ENCODE results near the gene GNG7.

DNA sequence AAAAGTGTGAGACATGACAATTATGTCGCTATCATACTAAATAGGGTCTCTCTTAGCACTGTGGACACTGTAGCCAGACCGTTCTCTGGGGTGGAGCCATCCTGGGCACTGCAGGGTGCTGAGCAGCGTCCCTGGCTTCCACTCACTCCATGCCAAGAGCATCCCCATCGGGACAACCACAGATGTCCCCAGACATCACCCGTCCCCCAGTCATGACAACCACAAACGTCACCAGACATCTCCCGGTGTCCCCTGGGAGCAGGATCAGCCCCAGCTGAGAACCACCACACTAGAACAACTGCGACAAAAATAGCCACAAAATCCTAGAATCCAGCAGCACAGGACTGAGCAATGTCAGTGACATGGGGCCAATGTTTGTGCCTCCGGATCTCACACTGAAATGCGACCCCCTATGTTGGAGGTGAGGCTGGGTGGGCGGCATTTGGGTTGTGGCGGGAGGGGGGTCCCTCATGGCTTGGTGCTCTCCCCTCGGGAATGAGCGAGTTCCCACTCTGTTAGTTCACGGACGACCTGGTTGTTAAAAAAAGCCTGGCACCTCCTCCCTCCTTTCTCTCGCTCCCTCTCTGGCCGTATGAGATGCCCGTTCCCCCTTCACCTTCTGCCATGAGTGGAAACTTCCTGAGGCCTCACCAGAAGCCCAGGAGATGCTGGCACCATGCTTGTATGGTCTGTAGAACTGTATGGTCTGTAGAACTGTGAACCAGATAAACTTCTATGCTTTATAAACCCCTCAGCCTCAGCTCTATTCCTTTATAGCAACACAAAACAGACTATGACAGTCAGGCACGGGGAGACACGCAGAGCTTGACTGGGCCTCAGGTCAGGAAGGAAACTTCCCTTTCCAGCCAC lies 132.7 kb downstream of the GNG7 start:
- TF ChIP-seq MXI1 (IDR thresholded peaks at IDR 0.05; ENCODE audit: low read depth, low read length) (no peak), GATA2 (CRISPR knock-in tag; IDR thresholded peaks at IDR 0.05) (no peak), EP300 (IDR thresholded peaks at IDR 0.05; ENCODE audit: borderline replicate concordance in 1 of 2, low read depth in 1 of 2, low read length in 1 of 2) (no peak), RAD21 (IDR thresholded peaks at IDR 0.05; ENCODE audit: low read length) (no peak), RFX5 (IDR thresholded peaks at IDR 0.05; ENCODE audit: low read length) (no peak), YY1 (IDR thresholded peaks at IDR 0.05; ENCODE audit: low read depth) (no peak)
- TF ChIP-seq, protein P1, sequence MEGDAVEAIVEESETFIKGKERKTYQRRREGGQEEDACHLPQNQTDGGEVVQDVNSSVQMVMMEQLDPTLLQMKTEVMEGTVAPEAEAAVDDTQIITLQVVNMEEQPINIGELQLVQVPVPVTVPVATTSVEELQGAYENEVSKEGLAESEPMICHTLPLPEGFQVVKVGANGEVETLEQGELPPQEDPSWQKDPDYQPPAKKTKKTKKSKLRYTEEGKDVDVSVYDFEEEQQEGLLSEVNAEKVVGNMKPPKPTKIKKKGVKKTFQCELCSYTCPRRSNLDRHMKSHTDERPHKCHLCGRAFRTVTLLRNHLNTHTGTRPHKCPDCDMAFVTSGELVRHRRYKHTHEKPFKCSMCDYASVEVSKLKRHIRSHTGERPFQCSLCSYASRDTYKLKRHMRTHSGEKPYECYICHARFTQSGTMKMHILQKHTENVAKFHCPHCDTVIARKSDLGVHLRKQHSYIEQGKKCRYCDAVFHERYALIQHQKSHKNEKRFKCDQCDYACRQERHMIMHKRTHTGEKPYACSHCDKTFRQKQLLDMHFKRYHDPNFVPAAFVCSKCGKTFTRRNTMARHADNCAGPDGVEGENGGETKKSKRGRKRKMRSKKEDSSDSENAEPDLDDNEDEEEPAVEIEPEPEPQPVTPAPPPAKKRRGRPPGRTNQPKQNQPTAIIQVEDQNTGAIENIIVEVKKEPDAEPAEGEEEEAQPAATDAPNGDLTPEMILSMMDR (IDR thresholded peaks at IDR 0.05), result no peak
- TF ChIP-seq, protein P2, sequence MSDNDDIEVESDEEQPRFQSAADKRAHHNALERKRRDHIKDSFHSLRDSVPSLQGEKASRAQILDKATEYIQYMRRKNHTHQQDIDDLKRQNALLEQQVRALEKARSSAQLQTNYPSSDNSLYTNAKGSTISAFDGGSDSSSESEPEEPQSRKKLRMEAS (IDR thresholded peaks at IDR 0.05; ENCODE audit: low read depth), result no peak
- TF ChIP-seq, protein P3, sequence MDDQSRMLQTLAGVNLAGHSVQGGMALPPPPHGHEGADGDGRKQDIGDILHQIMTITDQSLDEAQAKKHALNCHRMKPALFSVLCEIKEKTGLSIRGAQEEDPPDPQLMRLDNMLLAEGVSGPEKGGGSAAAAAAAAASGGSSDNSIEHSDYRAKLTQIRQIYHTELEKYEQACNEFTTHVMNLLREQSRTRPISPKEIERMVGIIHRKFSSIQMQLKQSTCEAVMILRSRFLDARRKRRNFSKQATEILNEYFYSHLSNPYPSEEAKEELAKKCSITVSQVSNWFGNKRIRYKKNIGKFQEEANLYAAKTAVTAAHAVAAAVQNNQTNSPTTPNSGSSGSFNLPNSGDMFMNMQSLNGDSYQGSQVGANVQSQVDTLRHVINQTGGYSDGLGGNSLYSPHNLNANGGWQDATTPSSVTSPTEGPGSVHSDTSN (IDR thresholded peaks at IDR 0.05), result no peak
